ENCODE data around the gene RPS24. TPM values are rescaled to one million over a fixed set of nuclear protein-coding genes. Genes with fewer than 3 reads are reported as not detected.

The RPS24 gene
- total and polyA plus RNA-seq, 2 of the 8 experiments (the other 6 are each of a cell fraction or from before 2014, with no cell fraction given), result 2,128 to 3,943 TPM

DNA sequence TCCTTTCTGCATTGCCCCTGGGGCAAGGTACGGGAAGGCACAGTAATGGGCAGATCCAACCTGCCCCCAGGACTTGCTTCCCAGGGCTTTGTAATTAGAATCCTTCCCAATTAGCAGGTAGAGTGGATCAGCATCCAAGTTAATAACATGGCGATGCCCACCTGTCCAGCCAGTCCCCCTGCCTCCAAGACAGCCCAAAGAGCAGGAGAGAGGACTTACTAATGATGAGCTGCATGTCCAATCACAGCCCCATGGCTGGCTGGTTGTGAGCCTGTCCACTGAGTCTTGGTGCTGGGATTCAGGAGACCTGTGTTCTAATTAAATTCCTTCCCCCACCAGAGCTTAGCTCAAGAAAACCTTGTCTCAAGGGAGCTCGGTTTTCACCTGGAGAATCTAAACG lies 49.0 kb downstream of the RPS24 start:
- DNase-seq (ENCODE audit: low read depth in 1 of 2, low spot score in 2 of 2) (no peak), FAIRE-seq (no peak)
- WGBS, 2 experiments (ENCODE audit: extremely low coverage in 1 of 2, insufficient coverage in 1 of 2, insufficient read length in 1 of 2, insufficient replicate concordance in 2 of 2, low coverage in 1 of 2, low lambda C conversion rate in 2 of 2, missing lambda C conversion rate in 1 of 2), result 89% methylated on average over 3 of the region's 4 CpGs; no CpG with 5 or more reads in 1 of the 2 experiments
- TF ChIP-seq EGR1 (IDR thresholded peaks at IDR 0.05; ENCODE audit: borderline replicate concordance, low read depth, low read length), result no peak
- no peak for TF ChIP-seq TCF12 (IDR thresholded peaks at IDR 0.05; ENCODE audit: low read depth, low read length)
- TF ChIP-seq SP4 (IDR thresholded peaks at IDR 0.05; ENCODE audit: low read length), result no peak
- no peak for TF ChIP-seq CHD2 (IDR thresholded peaks at IDR 0.05; ENCODE audit: low read length)
- no peak for TF ChIP-seq CREB1 (IDR thresholded peaks at IDR 0.05)
- no peak for TF ChIP-seq CBX8 (IDR thresholded peaks at IDR 0.05; ENCODE audit: borderline replicate concordance, low read depth, low read length)
- no peak for TF ChIP-seq POU5F1 (IDR thresholded peaks at IDR 0.05; ENCODE audit: low read depth, low read length)
- TF ChIP-seq CHD1 (IDR thresholded peaks at IDR 0.05; ENCODE audit: low read depth, low read length), result no peak
- TF ChIP-seq RBBP5 (IDR thresholded peaks at IDR 0.05; ENCODE audit: borderline replicate concordance, low read depth, low read length), result no peak
- TF ChIP-seq MAFK (IDR thresholded peaks at IDR 0.05; ENCODE audit: low read depth, low read length), result no peak
- TF ChIP-seq CBX5 (IDR thresholded peaks at IDR 0.05; ENCODE audit: low read depth, low read length), result no peak
- TF ChIP-seq, protein P1, sequence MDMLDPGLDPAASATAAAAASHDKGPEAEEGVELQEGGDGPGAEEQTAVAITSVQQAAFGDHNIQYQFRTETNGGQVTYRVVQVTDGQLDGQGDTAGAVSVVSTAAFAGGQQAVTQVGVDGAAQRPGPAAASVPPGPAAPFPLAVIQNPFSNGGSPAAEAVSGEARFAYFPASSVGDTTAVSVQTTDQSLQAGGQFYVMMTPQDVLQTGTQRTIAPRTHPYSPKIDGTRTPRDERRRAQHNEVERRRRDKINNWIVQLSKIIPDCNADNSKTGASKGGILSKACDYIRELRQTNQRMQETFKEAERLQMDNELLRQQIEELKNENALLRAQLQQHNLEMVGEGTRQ (IDR thresholded peaks at IDR 0.05; ENCODE audit: low read length), result no peak
- no peak for TF ChIP-seq ATF2 (IDR thresholded peaks at IDR 0.05; ENCODE audit: low read length)

More for the DNA sequence above, 49.0 kb downstream of the RPS24 start:
- no peaks in the 10 kb centered on the region for H3K36me3 ChIP-seq (ENCODE audit: control insufficient read depth in 2 of 4, insufficient read depth in 4 of 4, low read length in 3 of 4)
- no peak overlapping the region for H2AK5ac ChIP-seq (ENCODE audit: low read depth, low read length)
- H4K8ac ChIP-seq (ENCODE audit: extremely low read depth, insufficient read depth, low read length), result no peak overlapping the region
- no peak overlapping the region for H2BK12ac ChIP-seq (ENCODE audit: low read depth, low read length)
- no peak overlapping the region for H3K9ac ChIP-seq (replicated peaks in 1 of 4; ENCODE audit: extremely low read depth in 1 of 4, low read depth in 3 of 4, low read length in 3 of 4)
- H3K23me2 ChIP-seq (ENCODE audit: low read depth, low read length), result no peaks in the 10 kb centered on the region; the same call in 1 of the 2 replicates
- no peak overlapping the region for H4K5ac ChIP-seq (ENCODE audit: insufficient read length, low read depth, low read length)
- H3K23ac ChIP-seq (ENCODE audit: insufficient read length), result no peak overlapping the region
- H3K79me1 ChIP-seq (ENCODE audit: low read depth, low read length), result no peaks in the 10 kb centered on the region
- no peak overlapping the region for H3K4me3 ChIP-seq (ENCODE audit: extremely low read depth in 1 of 4, insufficient read depth in 2 of 4, low read depth in 3 of 4, low read length in 4 of 4)
- no peak overlapping the region for H2AFZ ChIP-seq (ENCODE audit: low read length)
- CTCF ChIA-PET (ENCODE audit: partially characterized antibody), result interaction anchor here (0.8 to 1.1 kb wide), 2 partner anchors 14 to 78 kb away, joined by 3 read pairs; no protein-coding TSS in a partner anchor
- no peak overlapping the region for H2BK20ac ChIP-seq (ENCODE audit: low read length)
- H3K4me1 ChIP-seq (replicated peaks in 1 of 4; ENCODE audit: control insufficient read depth in 3 of 4, insufficient read depth in 4 of 4, low read length in 3 of 4), result peaks cover 0 to under 1% (median 0%) of the 10 kb centered on the region in 4 experiments; a peak in 1 of 7 replicates
- H3K27ac ChIP-seq (ENCODE audit: low read depth, low read length), result no peak overlapping the region
- no peak overlapping the region for H3K14ac ChIP-seq (ENCODE audit: insufficient read length)
- H3K56ac ChIP-seq (replicated peaks; ENCODE audit: insufficient read length, low read depth, low read length), result no peak overlapping the region
- H3K4me2 ChIP-seq (ENCODE audit: insufficient read depth in 1 of 2, low read depth in 2 of 2, low read length in 2 of 2), result no peak overlapping the region
- 0 out of 4 replicates have a peak, but pooled peaks cover 0 to 1% of the 10 kb centered on the region in 2 experiments for H3K9me3 ChIP-seq (ENCODE audit: insufficient read depth in 2 of 2, low read depth in 1 of 2, low read length in 1 of 2)
- no peak overlapping the region for H4K91ac ChIP-seq (replicated peaks; ENCODE audit: insufficient read length, low read length)
- H3K18ac ChIP-seq (ENCODE audit: extremely low read depth, low read length), result no peak overlapping the region
- no peaks in the 10 kb centered on the region for H3K27me3 ChIP-seq (replicated peaks in 1 of 4; ENCODE audit: control insufficient read depth in 3 of 4, extremely low read depth in 1 of 4, insufficient read depth in 3 of 4, low read length in 3 of 4)
- POLR2A ChIA-PET (ENCODE audit: partially characterized antibody), result interaction anchor here (0.6 to 1.1 kb wide), 2 partner anchors 40 to 1059 kb away, joined by 3 to 4 read pairs; no protein-coding TSS in a partner anchor
- H3K4ac ChIP-seq (replicated peaks; ENCODE audit: insufficient read length, low read depth, low read length), result no peak overlapping the region
- no peak overlapping the region for H2BK15ac ChIP-seq (ENCODE audit: low read length)
- H2BK5ac ChIP-seq (ENCODE audit: low read depth, low read length), result no peak overlapping the region
- no peaks in the 10 kb centered on the region for H3K79me2 ChIP-seq (ENCODE audit: control insufficient read depth in 1 of 2, insufficient read depth in 2 of 2, low read length in 2 of 2)
- H2BK120ac ChIP-seq (replicated peaks; ENCODE audit: low read depth, low read length), result no peak overlapping the region
- H4K20me1 ChIP-seq (replicated peaks in 1 of 2; ENCODE audit: control insufficient read depth in 1 of 2, insufficient read depth in 2 of 2, low read length in 2 of 2), result no peaks in the 10 kb centered on the region
